Thyroid gland (tissue), 4 donors: ENCODE data around the gene CDC42BPG. TPM values are rescaled to one million over a fixed set of nuclear protein-coding genes. Genes with fewer than 3 reads are reported as not detected.

Source experiments
- DNase-seq, 2 donors: peaks; one replicate each; pipeline ENCODE4 v3.0.0-alpha.2; 2019
- H3K27ac ChIP-seq, 3 donors: fragments of 200-600 bp; sonication (generic); 1 replicate in 2 of 3; 2 replicates in 1 of 3; pipeline ENCODE4 v1.5.1; 2016 to 2019; ENCODE audit warnings: mild to moderate bottlenecking in 1 of 3, moderate library complexity in 1 of 3
- H3K27me3 ChIP-seq: fragments of 200-600 bp; sonication (generic); one replicate; pipeline ENCODE4 v1.5.1; 2019
- H3K36me3 ChIP-seq, 2 donors: fragments of 200-600 bp; sonication (generic); one replicate each; pipeline ENCODE4 v1.5.1; 2016 to 2019
- H3K4me1 ChIP-seq, 2 donors: fragments of 200-600 bp; sonication (generic); one replicate each; pipeline ENCODE4 v1.5.1; 2017 to 2019
- H3K4me3 ChIP-seq, 3 donors: fragments of 200-600 bp; sonication (generic); replicated peaks in 1 of 3; 1 replicate in 2 of 3; 2 replicates in 1 of 3; pipeline ENCODE4 v1.5.1; 2016; ENCODE audit warnings: mild to moderate bottlenecking in 1 of 3
- H3K9me3 ChIP-seq: fragments of 200-600 bp; sonication (generic); one replicate; pipeline ENCODE4 v1.5.1; 2017
- POLR2A ChIP-seq, 2 donors: fragments of 450-650 bp; IDR thresholded peaks; one replicate each; pipeline ENCODE4 v1.6.1; 2017; ENCODE audit warnings: antibody characterized with exemption in 2 of 2, mild to moderate bottlenecking in 2 of 2, moderate library complexity in 1 of 2
- WGBS, 2 donors: methylation state at CpG; one replicate each; pipeline ENCODE4 v1.1.5; 2017; 5-methylcytosine and 5-hydroxymethylcytosine counted together
- intact Hi-C: fragments of 100-400 bp; cut with DNase I; formaldehyde crosslinking; loops from one replicate; pipeline ENCODE4 v1.15.1; 2023
- total RNA-seq, 4 donors: library from RNA; depleted of rRNA; stranded (reverse); fragments of >200 nt; gene quantifications; one replicate each; pipeline ENCODE4 v1.2.3, GENCODE V29; 2016
- TF ChIP-seq, protein P1 (sequence below), 6 experiments: fragments of 200-600 bp in 3 of 6; fragments of 450-650 bp in 3 of 6; sonication (generic) in 3 of 6; IDR thresholded peaks; one replicate each; pipeline ENCODE4 v1.5.1; 2016 to 2019; ENCODE audit warnings: antibody characterized with exemption in 6 of 6, mild to moderate bottlenecking in 2 of 6, inconsistent platforms in 1 of 6, moderate library complexity in 1 of 6

The CDC42BPG gene
- total RNA-seq, 4 donors from 2014 or later = 7.8 to 13.9 (median 10.2) TPM

DNA sequence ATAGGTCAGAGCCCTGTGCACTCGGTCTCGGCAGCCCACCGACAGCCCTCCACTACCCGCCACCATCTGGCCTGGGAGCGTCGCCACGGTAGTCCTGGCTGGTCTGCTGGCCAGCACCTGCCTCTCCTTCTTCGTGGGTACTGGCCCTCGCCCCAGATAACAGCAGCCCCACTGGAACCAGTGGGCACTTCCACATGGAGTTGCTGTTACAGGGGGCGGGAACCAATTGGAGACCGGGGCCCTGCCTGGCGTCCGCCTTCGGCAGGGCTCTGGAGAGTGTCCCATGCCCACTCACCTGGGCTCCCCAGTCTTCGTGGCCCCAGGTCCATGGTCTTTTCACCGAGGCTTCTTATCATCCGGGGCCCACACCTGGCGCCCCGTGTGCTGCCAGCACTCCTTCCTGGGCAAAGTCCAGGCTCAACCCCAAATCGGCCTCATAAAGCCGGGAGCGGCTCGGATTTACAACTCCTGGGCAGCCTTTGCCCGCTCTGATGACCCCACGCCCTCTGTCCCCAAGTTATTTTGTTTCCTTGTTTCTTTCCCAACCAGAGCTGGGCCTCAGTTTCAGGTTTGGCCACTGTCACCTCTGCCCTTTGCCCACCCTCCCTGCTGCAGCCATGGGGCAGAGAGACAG lies 46.9 kb upstream of the CDC42BPG start:
- intact Hi-C loops = loop anchor here (10.0 kb wide), 1 partner anchor 107 kb away; no protein-coding TSS in a partner anchor
- peaks cover 3 to 19% of the 10 kb centered on the region in 2 donors for H3K4me1 ChIP-seq
- no peak overlapping the region for H3K27ac ChIP-seq
- TF ChIP-seq, protein P1, sequence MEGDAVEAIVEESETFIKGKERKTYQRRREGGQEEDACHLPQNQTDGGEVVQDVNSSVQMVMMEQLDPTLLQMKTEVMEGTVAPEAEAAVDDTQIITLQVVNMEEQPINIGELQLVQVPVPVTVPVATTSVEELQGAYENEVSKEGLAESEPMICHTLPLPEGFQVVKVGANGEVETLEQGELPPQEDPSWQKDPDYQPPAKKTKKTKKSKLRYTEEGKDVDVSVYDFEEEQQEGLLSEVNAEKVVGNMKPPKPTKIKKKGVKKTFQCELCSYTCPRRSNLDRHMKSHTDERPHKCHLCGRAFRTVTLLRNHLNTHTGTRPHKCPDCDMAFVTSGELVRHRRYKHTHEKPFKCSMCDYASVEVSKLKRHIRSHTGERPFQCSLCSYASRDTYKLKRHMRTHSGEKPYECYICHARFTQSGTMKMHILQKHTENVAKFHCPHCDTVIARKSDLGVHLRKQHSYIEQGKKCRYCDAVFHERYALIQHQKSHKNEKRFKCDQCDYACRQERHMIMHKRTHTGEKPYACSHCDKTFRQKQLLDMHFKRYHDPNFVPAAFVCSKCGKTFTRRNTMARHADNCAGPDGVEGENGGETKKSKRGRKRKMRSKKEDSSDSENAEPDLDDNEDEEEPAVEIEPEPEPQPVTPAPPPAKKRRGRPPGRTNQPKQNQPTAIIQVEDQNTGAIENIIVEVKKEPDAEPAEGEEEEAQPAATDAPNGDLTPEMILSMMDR (IDR thresholded peaks at IDR 0.05) = no peak
- TF ChIP-seq POLR2A (IDR thresholded peaks at IDR 0.05) = no peak
- no peaks in the 10 kb centered on the region for H3K27me3 ChIP-seq
- H3K9me3 ChIP-seq = no peaks in the 10 kb centered on the region
- 92 to 95% methylated on average over 14 to 18 of the region's 25 CpGs for WGBS, 2 donors
- no peaks in the 10 kb centered on the region for H3K36me3 ChIP-seq
- no peak overlapping the region for H3K4me3 ChIP-seq
- DNase-seq = no peak

GRCh38 chr11:64890522-64890939 lies 46.1 kb upstream of the CDC42BPG start:
- TF ChIP-seq, protein P1 (IDR thresholded peaks at IDR 0.05) = no peak
- TF ChIP-seq POLR2A (IDR thresholded peaks at IDR 0.05) = no peak
- Histone ChIP-seq H3K27me3 (no peaks in the 10 kb centered on the region), H3K36me3 (no peaks in the 10 kb centered on the region), H3K4me3 (no peak overlapping the region), H3K9me3 (no peaks in the 10 kb centered on the region), H3K4me1 (peaks cover 3 to 19% of the 10 kb centered on the region in 2 donors), H3K27ac (no peak overlapping the region)
- intact Hi-C loops = loop anchor here (10.0 kb wide), 1 partner anchor 106 kb away; no protein-coding TSS in a partner anchor
- 84 to 95% methylated on average over 7 of the region's 7 CpGs for WGBS, 2 donors
- no peak for DNase-seq

- intact Hi-C loops = no loop called here
- no peaks in the 10 kb centered on the region for H3K27me3 ChIP-seq
- H3K9me3 ChIP-seq = no peaks in the 10 kb centered on the region
- DNase-seq = peak; percentile 58 to 67
- no peak overlapping the region for H3K27ac ChIP-seq
- TF ChIP-seq, protein P1 (IDR thresholded peaks at IDR 0.05) = no peak
- TF ChIP-seq POLR2A (IDR thresholded peaks at IDR 0.05) = no peak
- 70 to 74% methylated on average over 6 to 7 of the region's 9 CpGs for WGBS, 2 donors
- H3K4me3 ChIP-seq = no peak overlapping the region
- H3K4me1 ChIP-seq = peaks cover 3 to 16% of the 10 kb centered on the region in 2 donors
- H3K36me3 ChIP-seq = no peaks in the 10 kb centered on the region
Measured at GRCh38 chr11:64888729-64889511, 44.5 kb upstream of the CDC42BPG start.

- intact Hi-C loops = no loop called here
- DNase-seq = no peak
- H3K4me3 ChIP-seq = no peak overlapping the region
- no peaks in the 10 kb centered on the region for H3K9me3 ChIP-seq
- H3K4me1 ChIP-seq = peaks cover 3 to 16% of the 10 kb centered on the region in 2 donors
- 49 to 56% methylated on average over 2 to 5 of the region's 8 CpGs for WGBS, 2 donors
- H3K36me3 ChIP-seq = no peaks in the 10 kb centered on the region
- no peaks in the 10 kb centered on the region for H3K27me3 ChIP-seq
- TF ChIP-seq, protein P1 (IDR thresholded peaks at IDR 0.05) = no peak
- no peak for TF ChIP-seq POLR2A (IDR thresholded peaks at IDR 0.05)
- no peak overlapping the region for H3K27ac ChIP-seq
Measured at GRCh38 chr11:64888406-64888728, 43.9 kb upstream of the CDC42BPG start.
